GM12878 (cell line): ENCODE data around the gene ARID1A.

Experiments
- CREB1 ChIP-seq: IDR thresholded peaks from 2 replicates; pipeline ENCODE4 v1.6.1; 2012; ENCODE audit warnings: low read depth, mild to moderate bottlenecking, inconsistent platforms
- CTCF ChIP-seq, 3 experiments: IDR thresholded peaks in 2 of 3; conservative IDR thresholded peaks in 1 of 3; 2 replicates each; pipeline ENCODE4 v1.5.1; 2011; ENCODE audit warnings: low read depth in 3 of 3, low read length in 3 of 3, mild to moderate bottlenecking in 3 of 3, control low read depth in 2 of 3, moderate library complexity in 2 of 3, inconsistent platforms in 1 of 3, mixed read lengths in 1 of 3; ENCODE audit not compliant: control insufficient read depth in 2 of 3, insufficient read depth in 1 of 3; ENCODE audit errors: extremely low read depth in 1 of 3
- ELK1 ChIP-seq: IDR thresholded peaks from 2 replicates; pipeline ENCODE4 v1.6.1; 2012; ENCODE audit warnings: low read depth, low read length, improper control_type of control experiment
- EZH2 ChIP-seq: IDR thresholded peaks from 2 replicates; pipeline ENCODE4 v1.6.1; 2012; ENCODE audit warnings: low read depth, mild to moderate bottlenecking, control low read depth, inconsistent platforms, low read length, borderline replicate concordance; ENCODE audit not compliant: control insufficient read depth
- MAX ChIP-seq: IDR thresholded peaks from 2 replicates; pipeline ENCODE4 v1.6.1; 2012; ENCODE audit warnings: low read depth, low read length, improper control_type of control experiment
- POLR2A ChIP-seq: IDR thresholded peaks from 2 replicates; pipeline ENCODE4 v1.6.1; 2011; ENCODE audit warnings: low read depth, mild to moderate bottlenecking, low read length
- SP1 ChIP-seq: IDR thresholded peaks from one replicate; pipeline ENCODE4 v1.6.1; 2011; ENCODE audit warnings: low read depth, low read length
- TBL1XR1 ChIP-seq: IDR thresholded peaks from 2 replicates; pipeline ENCODE4 v1.6.1; 2012; ENCODE audit warnings: low read depth, low read length, improper control_type of control experiment

GRCh38 chr1:26697978-26698849 is 2.4 kb downstream of the ARID1A start:
- TF ChIP-seq POLR2A: peak; percentile 65; the same call in 1 of the 2 replicates
- TF ChIP-seq EZH2: no peak
- no peak for TF ChIP-seq CREB1
- no peak for TF ChIP-seq TBL1XR1
- no peak for TF ChIP-seq MAX
- no peak for TF ChIP-seq SP1
- no peak for TF ChIP-seq ELK1
- no peak for TF ChIP-seq CTCF (IDR thresholded peaks at IDR 0.05 in 2 of 3, conservative IDR thresholded peaks at IDR 0.05 in 1 of 3; ENCODE audit: control insufficient read depth in 2 of 3, extremely low read depth in 1 of 3, insufficient read depth in 1 of 3, low read depth in 3 of 3, low read length in 3 of 3)
